GM19043 (cell line): ENCODE measurements around the gene CCDC127.
"Not testable (repeated sequence)": the region's sequence is repeated elsewhere in the genome, so short reads cannot be mapped to it uniquely, and the experiment has no call there.

Source experiments
- ATAC-seq: cut with Tn5 transposase; IDR thresholded peaks from one replicate; pipeline ENCODE4 v1.9.1; 2021; ENCODE audit warnings: low read depth; ENCODE audit not compliant: unreplicated experiment

CCDC127 gene

DNA sequence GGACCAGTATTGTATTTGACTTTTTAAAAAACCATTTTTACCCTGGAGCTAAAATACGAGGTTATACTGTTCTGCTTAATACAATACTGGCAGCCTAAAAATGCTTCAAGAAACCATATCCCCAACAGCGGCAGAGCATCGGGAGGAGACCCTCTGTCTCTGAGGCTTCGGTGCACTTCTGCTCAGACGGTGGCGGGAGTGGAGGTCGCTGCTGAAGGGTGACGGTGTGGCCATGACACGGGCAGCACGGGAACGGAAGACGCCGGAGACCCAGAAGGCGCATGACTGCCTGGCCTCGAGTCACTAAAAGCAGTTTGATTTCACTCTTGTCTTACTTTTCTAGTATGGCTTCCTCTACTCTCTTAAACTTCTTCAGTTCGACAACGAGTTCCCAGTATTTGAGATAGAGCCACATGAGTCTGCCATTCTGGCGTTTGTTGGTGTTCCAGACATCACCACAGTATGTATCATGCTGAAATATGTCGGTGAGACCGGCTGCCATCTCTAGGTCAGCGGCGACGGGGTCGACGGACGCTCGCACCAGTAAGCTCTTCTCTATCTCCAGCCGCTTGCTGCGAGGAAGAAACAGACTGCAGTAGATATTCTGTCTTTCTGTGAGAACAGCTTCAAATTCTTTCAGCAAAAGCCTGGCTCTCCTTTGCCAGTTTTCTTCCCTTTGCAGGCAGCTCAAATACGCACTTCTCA lies 12.8 kb downstream of the CCDC127 start:
- ATAC-seq, result no peak

DNA sequence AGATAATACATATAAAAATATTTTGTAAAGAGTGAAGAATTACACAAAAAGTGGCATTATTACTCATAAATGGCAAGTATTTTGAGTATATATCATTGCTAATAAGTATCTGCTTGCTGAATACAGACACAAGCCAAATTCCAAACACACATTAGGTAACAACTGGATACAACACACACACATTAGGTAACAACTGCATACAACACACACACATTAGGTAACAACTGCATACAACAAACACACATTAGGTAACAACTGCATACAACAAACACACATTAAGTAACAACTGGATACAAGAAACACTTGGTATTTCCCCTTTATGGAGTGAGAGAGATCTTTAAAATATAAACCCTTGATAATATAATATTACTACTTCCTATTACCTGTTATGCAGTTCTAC lies 13.5 kb downstream of the CCDC127 start:
- no peak for ATAC-seq

DNA sequence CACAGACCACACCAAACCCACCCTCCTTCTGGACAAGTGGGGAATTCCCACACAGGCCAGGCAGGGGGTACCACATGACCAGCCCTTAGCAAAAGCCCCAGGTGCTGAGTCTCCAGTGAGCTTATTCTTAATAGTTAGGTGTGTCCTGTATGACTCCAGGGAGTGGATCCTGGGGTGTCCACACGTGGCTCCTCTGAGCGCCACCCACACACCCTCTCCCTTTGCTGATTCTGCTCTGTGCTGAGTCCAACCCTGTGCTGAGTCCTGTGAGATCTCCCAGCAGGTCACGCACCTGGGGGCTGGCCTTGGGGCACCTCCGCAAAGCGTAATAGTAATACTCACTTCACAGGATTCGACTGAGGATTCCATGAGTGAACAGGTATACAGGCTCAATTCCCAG lies 14.0 kb downstream of the CCDC127 start:
- no peak for ATAC-seq

DNA sequence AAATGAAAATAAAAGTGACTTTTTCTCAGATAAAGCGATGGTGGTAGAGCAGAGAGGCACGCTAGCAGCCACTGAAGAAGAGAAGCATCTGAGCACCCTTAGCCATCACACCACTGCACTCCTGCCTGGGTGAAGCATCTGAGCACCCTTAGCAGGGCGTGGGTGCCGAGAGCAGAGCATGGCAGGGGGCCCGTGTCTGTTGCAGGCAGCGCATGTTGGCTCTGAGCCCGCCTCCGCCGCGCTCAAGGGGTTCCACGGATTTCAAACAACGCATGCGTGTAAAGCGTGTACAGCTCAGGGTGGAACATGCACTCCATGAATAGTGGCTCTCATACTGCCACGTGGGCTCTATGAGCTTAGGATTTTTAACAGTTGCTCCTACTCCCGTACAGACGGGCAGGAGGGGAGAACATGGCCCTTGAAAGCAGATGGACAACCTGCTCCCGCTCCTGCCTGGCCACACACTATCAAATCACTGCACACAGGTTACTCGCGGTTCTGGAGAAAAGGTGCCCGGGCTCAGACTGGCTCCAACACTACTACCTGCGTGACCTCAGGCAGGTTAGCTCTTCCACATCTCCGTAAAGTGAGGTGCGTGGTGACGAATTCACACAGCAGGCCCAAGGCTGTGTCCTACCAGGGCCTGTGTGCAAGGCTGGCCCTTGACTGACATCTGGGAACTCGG lies 14.6 kb downstream of the CCDC127 start:
- no peak for ATAC-seq

DNA sequence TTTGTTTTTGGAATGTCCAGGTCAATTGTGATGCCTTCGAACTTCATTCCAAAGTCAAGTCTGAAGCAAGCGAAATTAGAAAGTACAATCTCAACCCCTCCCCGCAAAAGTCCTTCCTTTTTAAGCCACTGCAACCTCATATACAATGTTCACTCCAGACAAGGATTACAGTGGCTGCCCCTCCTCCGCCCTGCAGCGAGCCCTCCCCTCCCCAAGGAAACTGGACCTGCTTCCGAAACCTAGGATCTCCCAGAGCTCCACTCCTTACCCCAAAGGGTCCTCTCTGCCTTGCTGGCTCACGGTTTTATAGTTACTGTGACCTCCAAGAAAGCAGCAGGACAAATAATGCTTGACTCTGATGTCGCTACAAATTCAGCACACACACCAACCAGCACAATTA lies 16.3 kb downstream of the CCDC127 start:
- ATAC-seq, result no peak

DNA sequence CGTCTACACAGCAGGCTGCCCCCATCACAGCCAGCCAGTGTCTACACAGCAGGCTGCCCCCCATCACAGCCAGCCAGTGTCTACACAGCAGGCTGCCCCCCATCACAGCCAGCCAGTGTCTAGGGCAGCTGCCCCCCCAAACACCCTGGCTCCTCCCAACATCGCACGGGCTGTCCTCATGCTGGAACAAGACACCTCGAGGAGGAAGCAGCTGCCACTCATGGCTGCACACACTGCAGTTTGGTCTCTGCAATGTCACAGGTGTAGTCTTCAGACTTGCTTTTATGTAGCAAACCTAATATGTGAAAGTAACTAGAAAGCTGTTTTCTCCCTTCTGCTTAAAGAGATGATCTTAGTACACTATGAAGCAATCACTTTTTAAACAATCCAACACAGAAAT lies 17.0 kb downstream of the CCDC127 start:
- no peak for ATAC-seq

DNA sequence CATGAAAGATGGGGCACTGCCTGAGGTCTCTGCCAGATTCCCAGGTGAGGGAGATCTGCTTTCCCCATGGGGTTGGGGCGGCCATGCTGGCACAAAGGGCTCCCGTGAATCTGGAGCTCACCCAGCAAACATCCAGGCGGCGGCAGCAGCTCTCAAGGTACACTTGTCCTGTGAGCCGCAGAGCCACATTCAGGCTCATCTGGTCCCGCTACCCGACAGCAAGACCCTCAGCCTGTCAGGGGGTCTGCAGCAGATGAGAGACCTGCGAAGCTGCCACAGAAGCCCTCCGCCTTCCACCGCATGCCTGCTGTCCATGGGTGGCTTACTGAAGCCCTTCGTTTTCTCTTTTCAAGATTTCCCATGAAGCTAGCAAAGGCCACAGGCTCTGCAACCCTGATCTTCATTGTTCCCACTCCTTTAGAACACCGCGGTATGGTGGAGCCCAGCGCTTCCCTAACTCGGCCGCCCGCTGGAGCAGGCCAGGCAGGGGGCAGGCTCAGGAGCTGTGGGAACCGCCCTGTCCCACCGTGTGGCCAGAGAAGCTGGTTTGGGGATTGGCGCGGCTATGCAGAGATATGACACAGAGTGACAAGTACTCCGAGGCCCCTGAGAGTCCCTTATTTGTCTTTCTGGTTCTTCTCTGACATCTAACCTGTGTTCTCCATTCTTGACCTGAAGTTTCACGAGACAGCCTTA lies 17.9 kb downstream of the CCDC127 start:
- ATAC-seq, result no peak

DNA sequence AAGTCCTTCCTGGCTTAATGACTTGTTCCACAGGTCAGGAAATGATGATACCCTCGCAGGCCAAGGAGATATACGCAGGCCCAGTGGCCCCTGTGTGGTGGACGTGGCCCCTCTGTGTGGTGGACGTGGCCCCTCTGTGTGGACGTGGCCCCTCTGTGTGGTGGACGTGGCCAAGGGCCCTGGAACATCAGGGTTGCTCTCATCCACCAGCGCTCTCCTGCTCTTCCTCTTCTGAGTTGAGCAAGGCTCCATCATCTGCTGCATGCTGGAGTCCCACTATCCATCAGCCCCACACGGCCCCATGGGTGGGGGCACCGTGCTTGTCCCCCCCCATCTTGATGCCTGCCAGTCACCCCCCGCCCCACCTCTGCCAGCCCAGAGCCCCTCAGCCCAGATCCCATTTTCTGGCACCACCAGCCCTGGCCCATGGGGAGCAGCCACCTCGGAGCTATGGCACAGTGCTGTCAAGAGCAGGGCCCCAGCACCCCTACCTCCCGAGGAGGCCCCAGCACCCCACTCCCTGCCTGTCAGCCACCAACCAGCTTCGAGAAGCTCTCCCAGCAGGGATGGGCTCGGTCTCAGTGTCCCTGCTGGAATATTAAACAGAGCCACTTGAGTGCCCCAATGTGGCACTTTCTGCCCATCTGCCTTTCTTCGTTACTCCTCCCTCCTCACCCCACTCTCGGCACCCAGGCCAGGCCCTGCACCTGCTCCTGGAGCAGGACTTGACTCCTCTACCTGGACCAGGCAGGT lies 18.6 kb downstream of the CCDC127 start:
- no peak for ATAC-seq

DNA sequence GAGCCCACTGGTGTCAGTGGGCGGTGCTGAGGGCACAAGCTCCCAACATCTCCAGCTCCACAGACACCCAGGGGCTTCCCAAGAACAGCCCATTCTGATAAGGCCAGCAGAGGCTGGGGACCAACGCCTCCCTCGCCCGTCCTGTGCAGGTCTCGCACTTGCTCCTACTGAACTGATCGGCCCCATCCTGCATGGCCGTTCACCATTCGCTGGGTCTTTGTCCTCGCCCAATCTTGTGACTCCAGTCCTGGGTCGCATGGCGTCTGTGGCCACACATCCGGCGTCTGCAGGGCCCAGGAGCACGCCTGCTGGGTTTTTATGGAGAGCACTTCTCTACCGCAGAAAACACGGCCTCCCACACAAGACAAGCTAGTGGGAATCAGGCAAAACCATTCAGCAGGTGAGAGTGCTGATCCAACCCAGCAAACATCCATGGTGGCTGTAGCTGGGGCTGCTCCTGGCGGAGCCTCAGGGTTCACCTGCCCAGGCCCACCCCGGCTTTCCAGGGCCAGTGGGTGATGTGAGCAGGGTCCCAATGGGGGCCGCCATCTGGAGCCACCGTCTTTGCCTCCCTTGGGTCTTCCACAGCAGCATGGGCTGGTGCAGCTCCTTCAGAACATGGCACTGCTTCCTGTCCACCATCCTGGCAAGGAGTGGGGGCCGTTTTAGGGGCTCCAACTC lies 19.3 kb downstream of the CCDC127 start:
- no peak for ATAC-seq

DNA sequence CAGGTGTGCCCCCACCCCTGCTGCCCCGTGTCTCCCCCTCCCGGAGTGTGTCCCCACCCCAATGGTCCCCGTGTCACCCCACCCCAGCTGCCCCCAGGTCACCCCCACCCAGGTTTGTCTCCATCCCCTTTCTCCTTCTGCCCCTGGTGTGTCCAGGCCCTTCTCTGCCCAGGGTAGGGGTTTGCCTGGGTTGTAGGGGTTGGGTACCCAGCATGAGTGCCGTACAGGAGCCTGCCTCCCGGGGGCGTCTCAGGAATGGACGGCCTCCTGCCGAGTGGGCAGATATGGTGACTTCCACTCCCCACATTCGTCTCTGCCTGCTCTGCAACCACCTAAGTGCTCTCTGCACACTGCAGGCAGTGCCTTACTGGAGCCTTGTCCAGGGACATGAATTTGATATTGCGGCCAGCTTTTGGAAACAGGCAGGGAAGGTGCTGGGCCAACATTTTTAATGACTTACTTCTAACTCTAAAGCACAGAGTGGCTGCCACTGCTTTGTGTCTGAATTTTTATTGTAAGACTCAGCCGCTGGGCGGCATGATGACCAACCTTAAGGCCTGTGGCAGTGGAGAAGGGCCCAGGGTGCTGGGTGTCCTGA lies 20.0 kb downstream of the CCDC127 start:
- ATAC-seq, result no peak

DNA sequence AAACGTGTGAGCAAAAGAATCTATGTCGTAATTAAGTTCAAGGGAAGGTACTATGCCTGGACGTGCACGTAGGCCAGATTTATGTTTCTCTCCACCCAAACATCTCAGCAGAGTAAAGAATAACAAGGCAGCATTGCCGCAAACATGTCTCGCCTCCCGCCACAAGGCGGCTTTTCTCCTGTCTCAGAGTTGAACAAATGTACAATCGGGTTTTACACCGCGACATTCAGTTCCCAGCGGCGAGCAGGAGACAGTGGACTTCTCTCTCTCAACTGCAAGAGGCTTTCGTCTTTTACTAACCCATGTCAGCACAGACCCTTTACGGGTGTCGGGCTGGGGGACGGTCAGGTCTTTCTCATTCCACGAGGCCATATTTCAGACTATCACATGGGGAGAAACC lies 20.9 kb downstream of the CCDC127 start:
- not testable (repeated sequence) for ATAC-seq

DNA sequence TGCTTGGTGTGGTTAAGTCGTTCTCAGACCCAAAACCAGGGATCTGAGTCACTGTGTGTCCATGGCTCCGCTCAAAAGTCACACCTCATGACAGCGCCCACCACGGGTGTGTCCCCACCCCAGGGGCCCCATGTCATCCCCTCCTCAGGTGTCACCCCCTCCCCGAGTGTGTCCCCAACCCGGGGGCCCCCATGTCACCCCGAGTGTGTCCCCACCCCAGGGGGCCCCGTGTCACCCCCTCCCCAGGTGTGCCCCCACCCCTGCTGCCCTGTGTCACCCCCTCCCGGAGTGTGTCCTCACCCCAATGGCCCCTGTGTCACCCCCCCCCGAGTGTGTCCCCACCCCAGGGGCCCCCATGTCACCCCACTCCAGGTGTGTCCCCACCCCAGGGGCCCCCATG lies 21.6 kb downstream of the CCDC127 start:
- no peak for ATAC-seq

DNA sequence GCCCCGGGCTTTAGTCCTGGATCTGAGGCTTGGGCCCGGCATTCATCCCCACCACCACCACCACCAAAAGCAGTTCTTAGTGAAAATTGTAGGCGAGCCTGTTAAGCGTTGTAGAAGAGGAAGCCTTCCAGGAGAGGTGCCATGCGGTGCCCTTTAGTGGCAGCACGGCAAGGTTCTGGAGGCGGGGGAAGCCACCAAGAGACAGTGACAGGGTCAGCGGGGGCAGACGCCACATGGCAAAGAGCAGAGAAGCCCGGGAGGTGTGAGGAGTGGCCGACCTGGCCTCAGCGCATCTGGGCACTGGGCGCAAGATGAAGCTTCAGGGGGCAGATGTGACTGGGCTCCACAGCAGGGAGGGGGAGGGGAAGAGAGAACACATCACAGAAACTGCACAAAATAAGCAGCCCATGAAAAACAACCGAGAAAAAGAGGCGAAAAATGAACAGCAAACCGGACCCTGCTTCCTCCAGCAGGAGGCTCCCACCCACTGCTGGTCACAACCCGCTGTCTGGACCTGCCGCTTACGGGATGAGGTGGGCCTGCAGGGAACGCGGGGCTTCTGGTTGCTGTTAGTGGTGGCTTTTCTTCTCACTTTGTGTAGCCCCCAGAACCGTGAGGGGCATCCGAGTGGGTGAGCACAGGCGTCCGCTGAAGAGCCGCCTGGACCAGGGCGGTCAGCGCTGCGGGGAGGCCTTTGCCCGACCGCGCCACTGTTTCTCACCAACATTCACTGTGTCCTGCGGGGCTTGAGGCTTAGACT lies 22.4 kb downstream of the CCDC127 start:
- no peak for ATAC-seq

DNA sequence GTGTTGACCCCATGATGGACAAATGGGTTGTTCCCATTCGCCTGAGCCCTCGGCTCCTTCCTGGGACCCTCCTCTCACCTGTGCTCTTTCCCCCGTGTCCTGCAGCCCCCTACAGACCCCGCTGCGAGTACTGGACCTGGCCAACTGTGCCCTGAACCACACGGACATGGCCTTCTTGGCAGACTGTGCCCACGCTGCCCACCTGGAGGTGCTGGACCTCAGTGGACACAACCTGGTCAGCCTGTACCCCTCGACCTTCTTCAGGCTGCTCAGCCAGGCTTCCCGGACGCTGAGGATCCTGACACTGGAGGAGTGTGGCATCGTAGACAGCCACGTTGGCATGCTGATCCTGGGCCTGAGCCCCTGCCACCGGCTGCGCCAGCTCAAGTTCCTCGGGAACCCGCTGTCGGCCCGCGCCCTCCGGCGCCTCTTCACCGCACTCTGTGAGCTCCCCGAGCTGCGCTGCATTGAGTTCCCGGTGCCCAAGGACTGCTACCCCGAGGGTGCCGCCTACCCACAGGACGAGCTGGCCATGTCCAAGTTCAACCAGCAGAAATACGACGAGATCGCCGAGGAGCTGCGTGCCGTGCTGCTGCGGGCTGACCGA lies 23.2 kb downstream of the CCDC127 start:
- ATAC-seq, result no peak

DNA sequence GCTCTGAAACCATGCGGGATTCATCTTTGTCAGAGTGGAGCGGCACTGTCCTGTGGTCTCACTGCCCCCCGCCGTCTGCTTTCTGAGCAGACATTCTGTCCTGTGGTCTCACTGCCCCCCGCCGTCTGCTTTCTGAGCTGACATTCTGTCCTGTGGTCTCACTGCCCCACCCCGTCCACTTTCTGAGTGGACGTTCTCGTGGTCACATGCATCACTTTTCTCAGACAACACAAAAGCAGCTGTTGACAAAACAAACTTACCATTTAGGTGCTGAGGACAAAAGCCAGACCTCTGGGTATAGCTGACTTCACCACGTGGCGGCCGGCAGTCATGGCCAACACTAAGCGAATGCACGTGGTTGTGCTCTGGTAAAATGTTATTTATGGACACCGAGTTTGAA lies 23.9 kb downstream of the CCDC127 start:
- no peak for ATAC-seq

DNA sequence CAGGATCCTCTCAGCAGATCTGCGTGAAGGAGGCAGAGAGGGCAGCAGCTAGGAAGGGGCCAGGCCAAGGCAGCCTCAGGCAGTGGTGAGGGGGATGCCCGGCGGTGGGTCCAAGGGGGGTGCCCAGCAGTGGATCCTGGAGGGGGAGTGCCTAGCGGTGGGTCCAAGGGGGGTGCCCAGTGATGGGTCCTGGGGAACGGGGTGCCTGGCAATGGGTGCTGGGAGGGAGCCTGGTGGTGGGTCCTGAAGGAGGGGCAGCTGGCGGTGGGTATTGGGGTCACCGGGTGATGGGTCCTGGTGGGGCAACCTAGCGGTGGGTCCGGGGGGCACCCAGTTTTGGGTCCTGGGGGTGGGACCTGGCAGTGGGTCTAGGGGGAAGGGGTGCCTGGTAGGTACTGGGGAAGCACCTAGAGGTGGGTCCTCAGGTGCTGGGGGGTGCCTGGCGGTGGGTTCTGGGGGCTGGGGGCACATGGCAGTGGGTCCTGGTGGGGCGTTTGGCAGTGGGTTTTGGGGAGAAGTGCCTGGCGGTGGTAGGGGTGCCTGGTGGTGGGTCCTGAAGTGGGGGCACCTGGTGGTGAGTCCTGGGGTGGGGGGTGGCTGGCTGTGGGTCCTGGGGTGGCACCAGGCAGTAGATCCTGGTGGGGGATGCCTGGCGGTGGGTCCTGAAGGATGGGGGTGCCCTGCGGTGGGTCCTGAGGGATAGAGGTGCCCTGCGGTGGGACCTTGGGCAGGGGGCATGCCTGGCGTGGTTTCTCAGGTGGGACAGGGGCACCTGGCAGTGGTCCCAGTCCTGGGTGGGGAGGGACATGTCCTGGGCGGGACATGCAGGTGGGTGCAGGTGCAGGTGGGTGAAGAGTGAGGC lies 24.8 kb downstream of the CCDC127 start:
- no peak for ATAC-seq

DNA sequence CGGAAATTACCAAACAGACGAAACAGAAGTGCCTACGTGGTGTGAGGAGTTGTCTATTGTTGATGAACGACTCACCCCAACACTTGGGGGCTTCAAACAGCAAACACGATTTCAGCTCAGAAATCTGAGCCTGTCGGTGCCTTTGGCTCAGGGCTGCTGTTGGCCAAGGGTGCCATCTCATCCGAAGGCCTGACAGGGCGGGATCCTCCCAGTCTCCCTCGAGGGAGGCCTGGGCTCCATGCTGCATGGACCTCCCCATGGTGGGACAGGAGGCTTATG lies 25.3 kb downstream of the CCDC127 start:
- no peak for ATAC-seq

DNA sequence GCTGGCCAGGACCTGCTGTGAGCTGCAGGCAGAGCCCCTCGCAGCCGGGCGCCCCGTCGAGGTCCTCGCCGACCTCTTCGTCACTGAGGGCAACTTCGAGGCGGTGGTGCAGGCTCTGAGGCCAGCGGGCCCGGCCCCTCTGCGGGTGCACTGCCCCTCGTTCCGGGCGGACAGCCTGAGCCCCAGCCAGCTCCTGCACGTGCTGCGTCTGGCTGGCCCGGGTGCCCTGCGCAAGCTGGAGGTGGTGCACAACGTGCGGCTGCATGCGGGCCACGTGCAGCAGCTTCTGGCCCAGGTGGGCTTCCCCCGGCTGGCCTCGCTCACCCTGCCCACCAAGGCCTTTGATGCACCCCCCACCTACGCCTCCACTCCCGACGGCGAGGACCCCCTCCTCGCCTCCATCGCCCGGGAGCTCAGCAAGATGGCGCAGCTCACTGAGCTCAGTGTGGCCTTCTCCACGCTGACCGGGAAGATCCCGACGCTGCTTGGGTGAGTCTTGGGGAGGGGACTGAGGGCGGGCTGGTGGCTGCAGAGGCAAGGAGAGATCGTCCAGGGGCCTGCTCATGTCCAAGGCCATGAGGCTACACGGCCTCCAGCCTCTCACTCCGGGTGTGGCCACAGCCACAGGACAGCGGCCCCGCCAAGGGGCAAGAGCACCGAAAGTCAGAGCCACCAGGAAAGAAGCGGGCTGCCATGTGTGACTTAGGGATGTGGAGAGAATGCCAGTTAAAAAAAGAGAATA lies 25.8 kb downstream of the CCDC127 start:
- ATAC-seq, result no peak
